HG03196 (cell line): ENCODE data around the gene TEDC2.
A peak's percentile ranks its signal among the peaks of the same experiment; 100 is the strongest.
"Not testable (repeated sequence)": the region's sequence is repeated elsewhere in the genome, so short reads cannot be mapped to it uniquely, and the experiment has no call there.

Source experiments
- ATAC-seq: cut with Tn5 transposase; IDR thresholded peaks from one replicate; pipeline ENCODE4 v1.9.1; 2021; ENCODE audit not compliant: unreplicated experiment

The TEDC2 gene

DNA sequence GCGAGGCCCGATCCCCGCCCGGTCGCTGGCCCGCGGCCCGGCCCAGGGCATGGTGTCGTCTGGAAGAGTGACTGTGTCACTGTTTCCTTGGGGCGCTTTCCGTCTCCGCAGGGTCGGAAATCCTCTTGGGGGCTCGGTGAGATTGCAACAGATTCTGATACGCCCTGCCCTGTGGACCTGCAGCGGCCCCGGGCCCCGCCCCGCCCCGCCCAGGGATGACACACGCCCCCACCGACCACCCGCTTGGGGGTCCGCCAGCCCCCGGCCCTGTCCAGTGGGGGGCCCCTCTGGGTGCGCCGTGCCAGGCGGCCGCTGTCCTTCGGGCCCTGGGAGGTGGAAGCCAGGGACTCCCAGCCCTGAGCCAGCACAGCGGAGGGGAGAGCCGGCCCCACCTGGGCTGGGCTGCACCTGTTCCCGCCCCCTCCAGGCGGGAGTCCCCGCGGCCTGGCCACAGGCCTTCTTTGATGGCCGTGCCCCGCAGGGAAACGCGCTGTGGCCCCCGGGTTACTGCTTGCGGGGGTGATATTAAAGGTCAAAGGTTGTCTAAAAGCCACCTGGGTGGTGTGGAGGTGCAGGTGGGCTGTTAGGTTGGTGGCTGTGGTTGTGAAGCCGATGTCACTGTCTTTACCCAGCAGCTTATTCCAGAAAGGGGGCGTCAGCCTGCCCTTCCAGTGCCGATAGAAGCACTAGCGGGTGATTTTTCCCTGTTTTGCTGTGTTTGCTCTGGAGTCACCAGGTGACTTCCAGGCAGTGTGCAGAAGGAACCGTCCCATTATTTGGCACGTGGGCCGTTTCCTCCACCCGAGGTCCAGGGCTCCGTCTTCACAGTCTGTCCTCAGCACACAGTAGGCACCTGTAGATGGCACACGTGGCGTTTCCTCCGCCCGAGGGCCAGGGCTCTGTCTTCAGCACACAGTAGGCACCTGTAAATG lies 15.8 kb downstream of the TEDC2 start:
- peak; percentile 10 for ATAC-seq

DNA sequence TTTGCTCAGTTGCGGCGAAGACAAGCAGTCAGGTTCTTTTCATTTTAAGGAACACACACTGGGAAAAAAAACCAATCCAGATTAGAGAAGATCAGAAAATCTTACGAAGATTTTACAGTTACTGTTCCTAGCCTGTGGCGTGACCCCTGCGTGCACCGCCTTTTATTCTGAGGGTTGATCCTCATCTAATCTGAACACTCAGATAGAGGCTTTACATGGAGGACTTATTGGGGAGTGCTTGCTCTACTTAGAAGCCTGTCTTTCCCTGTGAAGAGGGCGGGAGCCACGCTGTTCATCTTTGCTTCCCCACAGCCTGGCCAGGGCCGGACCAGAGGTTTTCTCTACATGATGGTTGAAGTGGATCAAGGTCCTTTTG lies 16.4 kb downstream of the TEDC2 start:
- ATAC-seq, result no peak

DNA sequence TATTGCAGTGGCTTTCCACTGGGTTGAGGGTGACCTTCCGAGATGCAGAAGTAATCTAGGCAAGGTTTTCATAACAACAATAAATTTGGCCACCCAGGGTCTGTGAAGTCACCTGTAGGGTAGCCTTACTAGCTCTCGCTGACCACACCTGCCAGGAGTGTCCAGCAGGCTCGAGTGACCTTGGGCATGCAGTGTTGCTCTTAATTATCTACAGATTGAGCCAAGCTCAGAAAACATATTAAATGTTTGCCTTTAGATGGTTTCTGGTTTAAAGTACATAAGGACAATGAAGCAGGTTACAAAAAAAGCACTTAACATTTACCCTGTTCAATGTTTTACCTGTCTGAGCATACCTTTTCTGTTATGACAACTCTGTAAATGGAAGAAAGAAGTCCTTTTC lies 16.8 kb downstream of the TEDC2 start:
- no peak for ATAC-seq

DNA sequence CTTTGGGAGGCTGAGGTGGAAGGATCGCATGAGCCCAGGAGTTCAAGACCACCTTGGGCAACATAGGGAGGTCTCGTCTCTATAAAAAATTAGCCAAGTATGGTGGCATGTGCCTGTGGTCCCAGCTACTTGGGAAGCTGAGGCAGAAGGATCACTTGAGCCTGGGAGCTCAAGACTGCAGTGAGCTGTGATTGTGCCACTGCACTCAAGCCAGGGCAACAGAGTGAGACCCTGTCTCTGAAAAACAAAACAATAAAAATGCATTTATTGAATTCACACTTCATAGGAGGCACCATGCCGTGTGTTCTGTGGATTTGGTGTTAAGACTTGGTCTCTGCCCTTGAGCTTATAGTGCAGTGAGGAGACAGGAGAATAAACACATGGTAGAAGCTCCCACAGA lies 17.4 kb downstream of the TEDC2 start:
- no peak for ATAC-seq

GRCh38 chr16:2478279-2478678 lies 18.4 kb downstream of the TEDC2 start:
- no peak for ATAC-seq

DNA sequence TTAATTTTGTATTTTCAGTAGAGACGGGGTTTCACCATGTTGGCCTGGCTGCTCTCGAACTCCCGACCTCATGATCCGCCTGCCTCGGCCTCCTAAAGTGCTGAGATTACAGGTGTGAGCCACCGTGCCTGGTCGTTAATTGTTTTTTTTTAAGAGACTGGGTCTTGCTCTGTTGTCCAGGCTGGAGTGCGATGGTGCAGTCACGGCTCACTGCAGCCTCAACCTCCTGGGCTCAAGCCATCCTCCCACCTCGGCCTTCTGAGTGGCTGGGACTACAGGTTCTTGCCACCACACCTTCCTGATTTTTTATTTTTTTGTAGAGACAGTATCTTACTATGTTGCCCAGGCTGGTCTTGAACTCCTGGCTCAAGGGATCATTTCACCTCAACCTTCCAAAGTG lies 20.1 kb downstream of the TEDC2 start:
- not testable (repeated sequence) for ATAC-seq

- no peak for ATAC-seq
These were observed 21.0 kb downstream of the TEDC2 start for GRCh38 chr16:2480948-2481347.

DNA sequence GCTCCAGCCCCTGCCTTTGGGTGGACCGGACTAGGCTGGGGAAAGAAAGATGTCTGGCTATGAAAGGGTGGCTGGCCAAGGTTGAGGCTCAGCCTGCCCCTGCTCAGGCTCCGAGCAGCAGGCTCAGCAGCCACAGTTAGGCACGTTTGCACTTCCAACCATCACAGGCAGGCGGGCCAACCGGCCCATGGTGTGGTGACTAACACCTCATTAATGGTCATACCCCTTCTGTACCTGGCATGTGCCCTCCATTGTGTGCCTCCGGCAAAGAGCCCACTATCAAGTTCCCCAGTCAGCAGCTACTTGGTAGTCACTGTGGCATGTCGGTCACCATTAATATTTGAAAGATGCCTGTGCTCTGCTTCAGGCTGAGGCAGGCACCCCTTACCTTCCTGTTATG lies 21.8 kb downstream of the TEDC2 start:
- no peak for ATAC-seq

- no peak for ATAC-seq
These were observed 22.3 kb downstream of the TEDC2 start for GRCh38 chr16:2482249-2482648.

DNA sequence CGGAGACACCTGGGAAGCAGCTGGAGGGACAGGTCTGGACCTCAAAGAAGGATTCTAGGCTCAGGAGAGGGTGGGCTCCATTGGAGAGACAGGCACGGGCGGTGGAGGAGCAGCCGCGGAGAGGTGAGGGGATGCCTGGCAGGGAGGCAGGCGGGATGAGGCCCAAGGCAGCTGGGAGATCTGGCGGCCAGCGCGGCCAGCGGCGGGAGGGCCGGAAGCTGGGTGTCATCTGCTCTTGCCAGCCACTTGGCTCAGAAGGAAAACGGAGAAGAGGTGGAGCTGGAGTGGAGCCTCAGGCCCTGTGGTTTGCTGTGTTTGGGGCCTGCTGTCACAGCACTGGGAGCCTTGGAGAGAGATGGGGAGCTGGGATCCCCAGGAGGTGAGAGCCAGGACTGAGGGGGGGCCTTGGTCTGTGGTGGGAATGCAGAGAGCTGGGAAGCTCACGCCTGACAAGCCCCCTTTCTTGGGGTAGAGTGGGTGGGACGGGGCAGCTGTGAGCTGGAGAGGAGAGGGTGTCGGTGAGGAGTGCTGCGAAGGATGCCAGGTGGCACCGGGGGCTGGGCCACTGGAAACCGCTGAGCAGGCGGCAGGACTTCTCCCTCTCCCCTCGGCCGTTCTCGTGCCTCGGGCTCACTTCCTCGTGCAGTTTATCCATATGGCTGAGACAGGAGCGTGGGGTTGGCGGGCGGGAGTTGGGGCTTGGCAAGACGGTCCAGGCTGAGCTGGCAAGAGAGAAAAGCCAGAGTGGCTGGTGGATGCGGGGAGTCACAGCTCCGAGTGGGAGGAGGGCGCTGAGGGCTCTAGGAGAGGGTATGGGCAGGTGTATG lies 23.0 kb downstream of the TEDC2 start:
- no peak for ATAC-seq

DNA sequence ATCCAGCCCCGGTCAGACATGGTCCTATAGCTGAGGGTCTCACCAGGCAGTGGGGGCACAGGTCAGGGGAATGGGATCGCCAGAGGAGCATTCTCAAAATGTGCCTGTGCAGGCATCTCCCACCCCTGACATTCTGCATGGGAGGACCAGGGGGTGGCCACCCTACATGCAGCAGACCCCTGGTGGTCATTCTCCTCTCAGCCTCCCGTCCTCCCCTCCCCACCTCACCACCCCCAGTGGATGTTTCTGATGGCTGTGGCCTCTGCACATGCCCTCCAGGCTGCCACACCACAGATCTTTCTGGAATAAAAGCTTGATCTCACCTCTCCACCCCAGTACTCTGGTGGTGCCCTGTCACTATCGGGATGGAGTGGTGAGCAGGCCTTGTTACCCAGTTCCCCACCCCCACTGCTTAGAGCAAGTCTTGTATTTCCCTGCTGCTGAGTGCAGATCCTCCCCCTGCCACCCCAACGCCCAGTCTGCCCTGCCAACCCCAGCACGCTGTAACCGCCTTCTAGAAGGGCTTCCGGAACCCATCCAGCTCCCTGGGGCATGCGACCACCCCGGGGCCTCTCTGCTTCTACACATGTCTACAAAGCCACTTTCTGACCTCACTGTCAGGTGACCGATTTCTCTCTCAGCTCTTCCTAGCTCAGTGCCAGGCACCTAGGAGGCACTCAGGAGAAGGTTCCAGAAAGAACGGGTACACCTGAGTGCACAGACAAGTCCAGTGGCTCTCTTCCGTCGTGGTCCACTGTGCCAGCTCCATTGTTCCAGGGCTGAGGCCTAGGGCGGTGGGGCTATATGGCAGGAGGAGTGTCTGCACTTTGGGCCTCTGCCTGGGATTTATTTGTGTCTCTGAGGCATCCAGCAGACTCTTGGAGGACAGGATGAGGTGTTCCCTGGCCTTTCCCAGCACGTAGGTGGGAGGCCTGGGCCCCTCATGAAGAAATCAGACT lies 24.3 kb downstream of the TEDC2 start:
- no peak for ATAC-seq

- no peak for ATAC-seq
These were observed 25.1 kb downstream of the TEDC2 start for GRCh38 chr16:2484898-2485508.

DNA sequence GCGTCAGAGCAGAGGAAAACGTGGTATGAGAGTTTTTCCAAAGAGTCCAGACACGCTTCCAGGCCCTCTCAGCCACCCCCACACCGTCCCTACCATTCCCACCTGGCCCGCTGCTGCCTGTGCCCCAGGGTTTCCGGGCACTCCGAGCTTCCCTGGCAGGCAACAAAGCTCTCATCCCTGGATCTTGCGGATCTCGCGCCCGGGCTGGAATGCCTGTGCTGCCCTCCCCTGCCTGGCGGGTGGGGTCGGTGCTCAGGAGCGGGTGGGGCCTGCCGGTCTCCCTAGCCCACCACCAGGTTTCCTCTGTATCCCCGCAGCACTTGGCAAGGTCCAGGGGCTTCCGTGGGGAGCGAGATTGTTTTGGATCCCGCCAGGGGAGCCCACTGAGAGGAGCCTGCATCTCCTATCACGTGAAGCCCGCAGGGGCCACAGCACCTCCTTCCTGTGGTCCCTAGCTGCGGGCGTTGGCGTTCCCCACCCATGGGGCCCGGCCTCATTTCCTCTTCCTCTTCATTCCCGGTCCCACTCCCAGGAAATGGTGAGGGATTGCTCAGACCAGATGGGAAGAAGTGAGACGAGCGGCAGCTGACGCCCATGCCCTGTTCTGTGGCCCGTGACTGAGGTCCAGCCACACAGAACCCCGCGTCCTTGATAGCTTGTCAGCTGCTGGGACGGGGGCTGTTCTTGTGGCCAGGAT lies 26.1 kb downstream of the TEDC2 start:
- ATAC-seq, result no peak

- ATAC-seq, result peak; percentile 66
These were observed 27.0 kb downstream of the TEDC2 start for GRCh38 chr16:2486645-2487516.

GRCh38 chr16:2487517-2487842 lies 27.6 kb downstream of the TEDC2 start:
- no peak for ATAC-seq

- no peak for ATAC-seq
These were observed 28.1 kb downstream of the TEDC2 start for GRCh38 chr16:2487903-2488531.

DNA sequence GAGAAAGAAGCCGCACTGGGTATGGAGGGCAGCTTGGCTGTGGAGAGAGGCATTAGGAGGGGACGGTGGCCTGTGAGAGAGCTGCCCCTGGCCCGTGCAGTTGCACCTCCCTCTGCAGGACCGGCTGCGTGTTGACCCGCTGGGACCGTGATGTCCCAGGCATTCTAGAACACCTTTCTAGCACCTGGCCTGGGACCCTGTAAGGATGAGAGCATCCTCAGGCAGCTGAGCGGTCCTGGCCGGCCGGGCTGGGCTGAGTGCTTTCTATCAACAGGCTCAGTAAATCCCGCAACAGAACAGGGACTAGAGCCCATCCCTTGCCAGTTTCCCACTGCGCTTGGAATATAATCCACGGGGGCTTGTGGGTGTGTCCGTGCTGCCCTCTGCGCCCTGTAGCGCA lies 29.7 kb downstream of the TEDC2 start:
- no peak for ATAC-seq

DNA sequence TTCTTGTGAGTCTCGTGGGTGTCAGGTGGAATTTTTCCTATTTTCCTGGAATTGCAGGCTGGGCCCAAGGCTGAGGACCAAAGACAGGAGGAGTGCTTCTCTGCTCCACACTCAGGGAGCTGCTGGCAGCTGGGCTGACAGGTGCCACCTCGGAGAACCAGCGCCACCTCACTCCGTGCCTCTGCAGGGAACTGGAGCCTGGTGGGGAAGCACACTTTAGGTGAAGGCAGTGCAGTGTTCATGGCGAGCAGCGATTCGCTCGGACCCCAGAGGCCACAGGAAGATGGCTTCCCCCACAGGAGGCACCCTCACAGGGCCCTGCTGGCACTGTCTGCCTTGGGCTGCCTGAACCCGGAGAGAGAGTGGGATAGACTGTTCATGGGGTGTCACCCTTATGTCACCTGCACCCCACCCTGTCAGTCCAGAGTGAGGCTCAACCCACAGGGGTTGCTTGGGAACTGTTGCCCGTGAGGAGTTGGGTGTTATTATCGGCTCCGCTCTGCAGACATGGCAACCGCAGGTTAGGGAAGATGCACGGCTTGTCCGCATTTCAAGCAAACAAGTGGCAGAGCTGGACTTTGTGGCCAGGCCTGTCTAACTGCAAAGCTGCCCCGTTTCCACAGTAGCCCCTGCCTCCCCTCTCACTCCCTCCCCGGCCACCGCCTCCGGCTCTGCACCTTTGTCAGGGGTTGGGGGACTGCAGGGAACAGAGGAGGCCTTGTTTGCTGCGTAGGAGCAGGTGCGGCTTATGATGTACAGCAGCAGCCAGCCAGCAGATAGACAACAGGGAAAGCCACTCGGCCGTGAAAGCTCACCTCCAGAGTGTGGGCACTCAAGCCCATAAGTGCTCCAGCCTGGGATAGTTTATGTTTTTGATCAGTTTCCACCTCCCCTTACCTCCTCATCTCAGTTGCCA lies 30.5 kb downstream of the TEDC2 start:
- ATAC-seq, result no peak
